Ishikawa (cell line): ENCODE measurements around the gene TRPV5.
A peak's percentile ranks its signal among the peaks of the same experiment; 100 is the strongest.

ENCODE experiments used
- CEBPB ChIP-seq: IDR thresholded peaks from 2 replicates; pipeline ENCODE4 v1.6.1; 2012
- CREB1 ChIP-seq: IDR thresholded peaks from 2 replicates; pipeline ENCODE4 v1.6.1; 2012; ENCODE audit warnings: low read depth
- EP300 ChIP-seq: IDR thresholded peaks from 2 replicates; pipeline ENCODE4 v1.6.1; 2012; ENCODE audit warnings: borderline replicate concordance
- MAX ChIP-seq: IDR thresholded peaks from 2 replicates; pipeline ENCODE4 v1.6.1; 2012
- RAD21 ChIP-seq: IDR thresholded peaks from 2 replicates; pipeline ENCODE4 v1.6.1; 2012; ENCODE audit warnings: low read depth
- REST ChIP-seq: IDR thresholded peaks from 2 replicates; pipeline ENCODE4 v1.6.1; 2012; ENCODE audit warnings: low read depth, mild to moderate bottlenecking
- TCF12 ChIP-seq: IDR thresholded peaks from 2 replicates; pipeline ENCODE4 v1.6.1; 2012; ENCODE audit warnings: low read depth
- USF1 ChIP-seq: IDR thresholded peaks from 2 replicates; pipeline ENCODE4 v1.6.1; 2012
- ZBTB7A ChIP-seq: IDR thresholded peaks from 2 replicates; pipeline ENCODE4 v1.6.1; 2012; ENCODE audit warnings: low read depth

- TF ChIP-seq EP300: no peak
- no peak for TF ChIP-seq TCF12
- no peak for TF ChIP-seq REST
- TF ChIP-seq CREB1: no peak
- TF ChIP-seq MAX: no peak
- no peak for TF ChIP-seq ZBTB7A
- peak; percentile 66 for TF ChIP-seq RAD21
- TF ChIP-seq CEBPB: no peak
- TF ChIP-seq USF1: no peak
Observed at GRCh38 chr7:142880876-142881505, 52.6 kb downstream of the TRPV5 start.
